ENCODE data around the gene FMO2.

Gene FMO2

GRCh38 chr1:171173069-171173468, 12.0 kb upstream of the FMO2 start:
- in situ Hi-C loops (cut with MboI; ENCODE audit: low sequenced_read_pairs): no loop called here

- in situ Hi-C loops (cut with MboI; ENCODE audit: low sequenced_read_pairs): no loop called here
Observed at GRCh38 chr1:171174560-171175294, 10.4 kb upstream of the FMO2 start.

GRCh38 chr1:171177261-171177660, 7.8 kb upstream of the FMO2 start:
- in situ Hi-C loops (cut with MboI; ENCODE audit: low sequenced_read_pairs): no loop called here

GRCh38 chr1:171179318-171180227, 5.5 kb upstream of the FMO2 start:
- in situ Hi-C loops (cut with MboI; ENCODE audit: low sequenced_read_pairs): no loop called here

GRCh38 chr1:171180670-171181069, 4.4 kb upstream of the FMO2 start:
- in situ Hi-C loops (cut with MboI; ENCODE audit: low sequenced_read_pairs): no loop called here

- in situ Hi-C loops (cut with MboI; ENCODE audit: low sequenced_read_pairs): no loop called here
Observed at GRCh38 chr1:171188388-171189266, 3.5 kb downstream of the FMO2 start.

- in situ Hi-C loops (cut with MboI; ENCODE audit: low sequenced_read_pairs): no loop called here
Observed at GRCh38 chr1:171191992-171192391, 6.9 kb downstream of the FMO2 start.

GRCh38 chr1:171195767-171196166, 10.7 kb downstream of the FMO2 start:
- in situ Hi-C loops (cut with MboI; ENCODE audit: low sequenced_read_pairs): no loop called here

- in situ Hi-C loops (cut with MboI; ENCODE audit: low sequenced_read_pairs): no loop called here
Observed at GRCh38 chr1:171196351-171196750, 11.3 kb downstream of the FMO2 start.

GRCh38 chr1:171198081-171198480, 13.0 kb downstream of the FMO2 start:
- in situ Hi-C loops (cut with MboI; ENCODE audit: low sequenced_read_pairs): no loop called here

GRCh38 chr1:171204296-171204695, 19.2 kb downstream of the FMO2 start:
- in situ Hi-C loops (cut with MboI; ENCODE audit: low sequenced_read_pairs): no loop called here

GRCh38 chr1:171206204-171206977, 21.3 kb downstream of the FMO2 start:
- in situ Hi-C loops (cut with MboI; ENCODE audit: low sequenced_read_pairs): no loop called here

- in situ Hi-C loops (cut with MboI; ENCODE audit: low sequenced_read_pairs): no loop called here
Observed at GRCh38 chr1:171206978-171207355, 21.9 kb downstream of the FMO2 start.

GRCh38 chr1:171207377-171207776, 22.3 kb downstream of the FMO2 start:
- in situ Hi-C loops (cut with MboI; ENCODE audit: low sequenced_read_pairs): no loop called here

GRCh38 chr1:171210355-171210754, 25.3 kb downstream of the FMO2 start:
- in situ Hi-C loops (cut with MboI; ENCODE audit: low sequenced_read_pairs): no loop called here

- in situ Hi-C loops (cut with MboI; ENCODE audit: low sequenced_read_pairs): no loop called here
Observed at GRCh38 chr1:171212607-171213351, 27.7 kb downstream of the FMO2 start.

GRCh38 chr1:171213559-171214454, 28.7 kb downstream of the FMO2 start:
- in situ Hi-C loops (cut with MboI; ENCODE audit: low sequenced_read_pairs): no loop called here

- in situ Hi-C loops (cut with MboI; ENCODE audit: low sequenced_read_pairs): no loop called here
Observed at GRCh38 chr1:171217658-171218443, 32.8 kb downstream of the FMO2 start.

Measured in HL-60/S4 (cell line).